ENCODE results near the gene TCEAL5.
"Not testable (repeated sequence)": the region's sequence is repeated elsewhere in the genome, so short reads cannot be mapped to it uniquely, and the experiment has no call there.

The TCEAL5 gene

DNA sequence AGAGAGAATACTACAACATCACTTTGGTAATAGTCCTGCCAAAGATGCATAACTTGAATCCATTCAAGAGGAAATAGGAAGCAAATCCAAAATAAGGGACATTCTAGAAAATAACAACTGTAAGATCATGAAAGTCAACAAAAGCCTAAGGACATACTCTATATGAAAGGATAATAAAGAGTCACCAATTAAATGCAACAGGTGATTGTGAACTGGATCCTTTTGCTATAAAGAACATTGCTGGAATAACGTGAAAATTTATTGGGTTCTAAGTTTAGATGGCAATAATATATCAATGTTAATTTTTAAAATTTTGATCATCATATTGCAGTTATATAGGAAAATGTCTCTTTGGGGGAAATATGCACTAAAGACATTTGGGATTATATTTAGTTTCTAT lies 41.7 kb downstream of the TCEAL5 start:
- FAIRE-seq (no peak), DNase-seq (ENCODE audit: low spot score) (no peak)

- FAIRE-seq, result no peak
Measured at GRCh38 chrX:103233263-103233662, 43.3 kb downstream of the TCEAL5 start.

DNA sequence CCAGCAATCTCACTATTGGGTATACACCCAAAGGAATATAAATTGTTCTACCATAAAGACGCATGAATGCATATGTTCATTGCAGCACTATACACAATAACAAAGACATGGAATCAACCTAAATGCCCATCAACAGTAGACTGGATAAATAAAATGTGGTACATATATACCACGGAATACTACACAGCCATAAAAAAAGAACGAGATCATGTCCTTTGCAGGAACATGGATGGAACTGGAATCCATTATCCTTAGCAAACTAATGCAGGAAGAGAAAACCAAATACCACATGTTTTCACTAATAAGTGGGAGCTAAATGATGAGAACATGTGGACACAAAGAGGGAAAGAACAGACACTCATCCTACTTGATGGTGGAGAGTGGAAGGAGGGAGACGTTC lies 50.6 kb downstream of the TCEAL5 start:
- FAIRE-seq; DNase-seq (ENCODE audit: low spot score): not testable (repeated sequence)

More at GRCh38 chrX:103233263-103233662, 43.3 kb downstream of the TCEAL5 start:
- DNase-seq (ENCODE audit: low spot score), result no peak
